ENCODE measurements around the gene PPFIA2. TPM values are rescaled to one million over a fixed set of nuclear protein-coding genes. Genes with fewer than 3 reads are reported as not detected.

Gene PPFIA2
- total RNA-seq, 4 donors from 2014 or later, result 1.5 to 4.3 (median 2.5) TPM

DNA sequence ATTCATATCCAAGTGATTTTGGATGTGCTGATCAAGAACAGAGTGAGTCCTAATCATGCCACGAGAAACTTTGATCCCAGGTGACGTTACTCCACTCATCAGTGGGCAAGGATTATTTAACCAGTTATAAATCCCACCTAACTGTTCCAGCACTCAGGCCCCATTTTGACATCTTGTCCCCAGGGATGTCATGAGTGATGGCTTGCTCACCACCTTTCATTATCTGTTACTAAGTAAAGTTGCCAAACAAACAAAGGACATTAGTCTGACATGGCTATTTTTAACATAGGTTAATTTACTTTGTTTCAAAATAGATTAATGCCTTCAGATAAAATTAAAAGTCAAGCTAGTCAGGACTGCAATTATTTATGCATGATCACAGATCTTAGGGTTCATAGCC is 425.3 kb downstream of the PPFIA2 start:
- TF ChIP-seq, protein P1, sequence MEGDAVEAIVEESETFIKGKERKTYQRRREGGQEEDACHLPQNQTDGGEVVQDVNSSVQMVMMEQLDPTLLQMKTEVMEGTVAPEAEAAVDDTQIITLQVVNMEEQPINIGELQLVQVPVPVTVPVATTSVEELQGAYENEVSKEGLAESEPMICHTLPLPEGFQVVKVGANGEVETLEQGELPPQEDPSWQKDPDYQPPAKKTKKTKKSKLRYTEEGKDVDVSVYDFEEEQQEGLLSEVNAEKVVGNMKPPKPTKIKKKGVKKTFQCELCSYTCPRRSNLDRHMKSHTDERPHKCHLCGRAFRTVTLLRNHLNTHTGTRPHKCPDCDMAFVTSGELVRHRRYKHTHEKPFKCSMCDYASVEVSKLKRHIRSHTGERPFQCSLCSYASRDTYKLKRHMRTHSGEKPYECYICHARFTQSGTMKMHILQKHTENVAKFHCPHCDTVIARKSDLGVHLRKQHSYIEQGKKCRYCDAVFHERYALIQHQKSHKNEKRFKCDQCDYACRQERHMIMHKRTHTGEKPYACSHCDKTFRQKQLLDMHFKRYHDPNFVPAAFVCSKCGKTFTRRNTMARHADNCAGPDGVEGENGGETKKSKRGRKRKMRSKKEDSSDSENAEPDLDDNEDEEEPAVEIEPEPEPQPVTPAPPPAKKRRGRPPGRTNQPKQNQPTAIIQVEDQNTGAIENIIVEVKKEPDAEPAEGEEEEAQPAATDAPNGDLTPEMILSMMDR (IDR thresholded peaks at IDR 0.05; ENCODE audit: low read depth), result no peak

GRCh38 chr12:81332054-81332453 is 427.1 kb downstream of the PPFIA2 start:
- TF ChIP-seq, protein P1 (IDR thresholded peaks at IDR 0.05; ENCODE audit: low read depth), result no peak

- TF ChIP-seq, protein P1 (IDR thresholded peaks at IDR 0.05; ENCODE audit: low read depth), result no peak
Observed at GRCh38 chr12:81330480-81330879, 428.7 kb downstream of the PPFIA2 start.

GRCh38 chr12:81329085-81329484 is 430.1 kb downstream of the PPFIA2 start:
- TF ChIP-seq, protein P1 (IDR thresholded peaks at IDR 0.05; ENCODE audit: low read depth), result no peak

- TF ChIP-seq, protein P1 (IDR thresholded peaks at IDR 0.05; ENCODE audit: low read depth), result no peak
Observed at GRCh38 chr12:81327425-81327824, 431.7 kb downstream of the PPFIA2 start.

- TF ChIP-seq, protein P1 (IDR thresholded peaks at IDR 0.05; ENCODE audit: low read depth), result no peak
Observed at GRCh38 chr12:81325086-81325485, 434.1 kb downstream of the PPFIA2 start.

GRCh38 chr12:81314903-81315531 is 444.1 kb downstream of the PPFIA2 start:
- TF ChIP-seq, protein P1 (IDR thresholded peaks at IDR 0.05; ENCODE audit: low read depth), result no peak

All from subcutaneous adipose tissue (tissue), 4 donors.